Right lobe of liver (tissue), 6 donors: ENCODE results near the gene DUSP18. TPM values are rescaled to one million over a fixed set of nuclear protein-coding genes. Genes with fewer than 3 reads are reported as not detected.
"Not testable (repeated sequence)": the region's sequence is repeated elsewhere in the genome, so short reads cannot be mapped to it uniquely, and the experiment has no call there.

Experiments
- ATAC-seq, 4 donors: fragments of 200-7000 bp; cut with Tn5 transposase; one replicate each; pipeline ENCODE4 v1.9.1; 2020; ENCODE audit warnings: mild to moderate bottlenecking in 4 of 4, moderate library complexity in 4 of 4
- DNase-seq, 3 donors: peaks; one replicate each; pipeline ENCODE4 v3.0.0-alpha.2; 2020
- H3K27ac ChIP-seq, 3 donors: fragments of 200-600 bp; one replicate each; pipeline ENCODE4 v1.8.0; 2022
- H3K27me3 ChIP-seq, 2 donors: fragments of 200-600 bp; one replicate each; pipeline ENCODE4 v1.8.0; 2022
- H3K36me3 ChIP-seq, 4 donors: fragments of 200-600 bp; sonication (generic) in 1 of 4; one replicate each; pipeline versions ENCODE4 v1.5.1 to v1.8.0; 2017 to 2022; ENCODE audit warnings: control low read depth in 1 of 4
- H3K4me1 ChIP-seq, 4 donors: fragments of 200-600 bp; sonication (generic) in 1 of 4; one replicate each; pipeline versions ENCODE4 v1.5.1 to v1.8.0; 2017 to 2022; ENCODE audit warnings: control low read depth in 1 of 4
- H3K4me3 ChIP-seq, 3 donors: fragments of 200-600 bp; one replicate each; pipeline ENCODE4 v1.8.0; 2022
- H3K9me3 ChIP-seq, 4 donors: fragments of 200-600 bp; sonication (generic) in 1 of 4; one replicate each; pipeline versions ENCODE4 v1.5.1 to v1.8.0; 2017 to 2022; ENCODE audit warnings: control low read depth in 1 of 4
- POLR2A ChIP-seq: fragments of 450-650 bp; IDR thresholded peaks from one replicate; pipeline ENCODE4 v1.6.1; 2017; ENCODE audit warnings: antibody characterized with exemption, mild to moderate bottlenecking
- WGBS: methylation state at CpG from one replicate; pipeline ENCODE4 v1.1.6; 2018; ENCODE audit warnings: low coverage, low lambda C conversion rate; ENCODE audit not compliant: insufficient coverage; ENCODE audit errors: missing lambda C conversion rate; 5-methylcytosine and 5-hydroxymethylcytosine counted together
- intact Hi-C, 2 donors: fragments of 100-400 bp; cut with DNase I; formaldehyde crosslinking; loops; one replicate each; pipeline versions ENCODE4 v1.11.2 to v1.14.1; 2022
- total RNA-seq, 6 experiments: library from RNA; depleted of rRNA in 2 of 6; stranded (reverse); fragments of >200 nt in 2 of 6; fragmentation: NEBNext Ultra II Directional in 3 of 6; extraction: Animal tissue kit (Norgen Biotek cat#: 25700) in 3 of 6; gene quantifications; one replicate each; pipeline versions ENCODE4 v1.1.0 to v1.2.4, GENCODE V29; 2016 to 2023
- TF ChIP-seq, protein P1 (sequence below), 4 donors: fragments of 200-600 bp in 3 of 4; fragments of 450-650 bp in 1 of 4; IDR thresholded peaks; one replicate each; pipeline versions ENCODE4 v1.5.1 to v1.8.0; 2016 to 2022; ENCODE audit warnings: antibody characterized with exemption in 4 of 4, mild to moderate bottlenecking in 2 of 4
- donor health status: DM: no; HTN: yes; CAD: no.
- donor health status: DM: no; HTN: no; CAD: no.
- donor health status: DM: no; HTN: no; CAD: no.
- donor health status: DM: no; HTN: yes; CAD: no.
- donor health status: DM: no; HTN: yes; CAD: no.

DUSP18 gene
- total RNA-seq, 6 experiments from 2014 or later: 0.97 to 3.1 (median 2.2) TPM

DNA sequence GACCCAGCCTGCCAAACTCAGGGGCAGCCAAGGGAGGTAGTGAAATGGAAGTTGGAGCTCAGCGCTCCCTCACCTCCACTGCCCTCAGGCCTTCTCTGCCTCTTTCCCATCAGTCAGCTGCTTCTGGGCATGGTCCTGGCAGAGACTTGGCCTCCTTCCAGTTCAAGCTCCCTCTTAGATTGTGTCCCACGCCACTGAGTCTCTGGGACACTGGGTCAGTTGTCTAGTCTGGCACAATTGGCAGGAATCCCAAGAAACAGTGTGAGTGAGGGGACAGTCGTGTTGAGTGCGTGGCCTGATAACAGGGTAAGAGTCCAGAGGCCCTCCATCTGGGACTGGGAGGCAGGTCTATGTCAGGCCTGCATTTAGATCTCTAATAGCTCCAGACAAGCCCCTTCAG, 39.2 kb downstream of the DUSP18 start:
- Histone ChIP-seq H3K27ac (no peak overlapping the region), H3K36me3 (no peaks in the 10 kb centered on the region), H3K4me3 (no peak overlapping the region), H3K9me3 (no peaks in the 10 kb centered on the region), H3K27me3 (no peaks in the 10 kb centered on the region), H3K4me1 (no peaks in the 10 kb centered on the region)
- DNase-seq (no peak), ATAC-seq (no peak)
- 67% methylated on average over 1 of the region's 4 CpGs for WGBS
- TF ChIP-seq, protein P1, sequence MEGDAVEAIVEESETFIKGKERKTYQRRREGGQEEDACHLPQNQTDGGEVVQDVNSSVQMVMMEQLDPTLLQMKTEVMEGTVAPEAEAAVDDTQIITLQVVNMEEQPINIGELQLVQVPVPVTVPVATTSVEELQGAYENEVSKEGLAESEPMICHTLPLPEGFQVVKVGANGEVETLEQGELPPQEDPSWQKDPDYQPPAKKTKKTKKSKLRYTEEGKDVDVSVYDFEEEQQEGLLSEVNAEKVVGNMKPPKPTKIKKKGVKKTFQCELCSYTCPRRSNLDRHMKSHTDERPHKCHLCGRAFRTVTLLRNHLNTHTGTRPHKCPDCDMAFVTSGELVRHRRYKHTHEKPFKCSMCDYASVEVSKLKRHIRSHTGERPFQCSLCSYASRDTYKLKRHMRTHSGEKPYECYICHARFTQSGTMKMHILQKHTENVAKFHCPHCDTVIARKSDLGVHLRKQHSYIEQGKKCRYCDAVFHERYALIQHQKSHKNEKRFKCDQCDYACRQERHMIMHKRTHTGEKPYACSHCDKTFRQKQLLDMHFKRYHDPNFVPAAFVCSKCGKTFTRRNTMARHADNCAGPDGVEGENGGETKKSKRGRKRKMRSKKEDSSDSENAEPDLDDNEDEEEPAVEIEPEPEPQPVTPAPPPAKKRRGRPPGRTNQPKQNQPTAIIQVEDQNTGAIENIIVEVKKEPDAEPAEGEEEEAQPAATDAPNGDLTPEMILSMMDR (IDR thresholded peaks at IDR 0.05): no peak
- no peak for TF ChIP-seq POLR2A
- intact Hi-C loops: loop anchor here in 1 of 2 donors (10.0 kb wide), 1 partner anchor 296 kb away; no protein-coding TSS in a partner anchor

DNA sequence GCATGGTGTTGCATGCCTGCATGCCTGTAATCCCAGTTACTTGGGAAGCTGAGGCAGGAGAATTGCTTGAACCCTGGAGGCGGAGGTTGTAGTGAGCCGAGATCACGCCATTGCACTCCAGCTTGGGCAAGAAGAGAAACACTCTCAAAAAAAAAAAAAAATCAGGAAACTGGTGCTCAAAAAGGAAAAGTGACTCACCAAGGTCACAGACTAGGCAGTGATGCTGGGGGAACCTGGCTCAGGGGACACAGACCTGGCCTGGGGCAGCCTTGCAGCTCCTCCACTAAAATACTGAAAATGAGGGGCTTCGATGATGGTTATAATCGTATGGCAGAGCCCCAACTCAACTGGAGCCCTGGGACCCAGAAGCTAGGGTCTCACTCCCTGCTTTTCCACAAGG, 40.2 kb downstream of the DUSP18 start:
- DNase-seq (no peak), ATAC-seq (no peak)
- H3K4me3 ChIP-seq: no peak overlapping the region
- TF ChIP-seq, protein P1 (IDR thresholded peaks at IDR 0.05): no peak
- TF ChIP-seq POLR2A: no peak
- no peaks in the 10 kb centered on the region for H3K36me3 ChIP-seq
- no peaks in the 10 kb centered on the region for H3K27me3 ChIP-seq
- 94% methylated on average over 3 of the region's 5 CpGs for WGBS
- intact Hi-C loops: loop anchor here in 1 of 2 donors (10.0 kb wide), 1 partner anchor 297 kb away; no protein-coding TSS in a partner anchor
- H3K27ac ChIP-seq: no peak overlapping the region
- no peaks in the 10 kb centered on the region for H3K4me1 ChIP-seq
- H3K9me3 ChIP-seq: no peaks in the 10 kb centered on the region

DNA sequence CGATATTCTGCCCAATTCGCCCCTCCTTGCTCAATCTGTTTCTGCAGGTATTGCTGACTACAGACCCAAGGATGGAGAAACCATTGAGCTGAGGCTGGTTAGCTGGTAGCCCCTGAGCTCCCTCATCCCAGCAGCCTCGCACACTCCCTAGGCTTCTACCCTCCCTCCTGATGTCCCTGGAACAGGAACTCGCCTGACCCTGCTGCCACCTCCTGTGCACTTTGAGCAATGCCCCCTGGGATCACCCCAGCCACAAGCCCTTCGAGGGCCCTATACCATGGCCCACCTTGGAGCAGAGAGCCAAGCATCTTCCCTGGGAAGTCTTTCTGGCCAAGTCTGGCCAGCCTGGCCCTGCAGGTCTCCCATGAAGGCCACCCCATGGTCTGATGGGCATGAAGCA, 41.3 kb downstream of the DUSP18 start:
- Histone ChIP-seq H3K27ac (no peak overlapping the region), H3K9me3 (no peaks in the 10 kb centered on the region), H3K4me1 (no peaks in the 10 kb centered on the region), H3K27me3 (no peaks in the 10 kb centered on the region), H3K4me3 (no peak overlapping the region), H3K36me3 (no peaks in the 10 kb centered on the region)
- 71% methylated on average over 1 of the region's 5 CpGs for WGBS
- DNase-seq: no peak
- intact Hi-C loops: loop anchor here in 1 of 2 donors (10.0 kb wide), 1 partner anchor 298 kb away; no protein-coding TSS in a partner anchor
- TF ChIP-seq, protein P1 (IDR thresholded peaks at IDR 0.05): no peak
- no peak for TF ChIP-seq POLR2A
- ATAC-seq: no peak

DNA sequence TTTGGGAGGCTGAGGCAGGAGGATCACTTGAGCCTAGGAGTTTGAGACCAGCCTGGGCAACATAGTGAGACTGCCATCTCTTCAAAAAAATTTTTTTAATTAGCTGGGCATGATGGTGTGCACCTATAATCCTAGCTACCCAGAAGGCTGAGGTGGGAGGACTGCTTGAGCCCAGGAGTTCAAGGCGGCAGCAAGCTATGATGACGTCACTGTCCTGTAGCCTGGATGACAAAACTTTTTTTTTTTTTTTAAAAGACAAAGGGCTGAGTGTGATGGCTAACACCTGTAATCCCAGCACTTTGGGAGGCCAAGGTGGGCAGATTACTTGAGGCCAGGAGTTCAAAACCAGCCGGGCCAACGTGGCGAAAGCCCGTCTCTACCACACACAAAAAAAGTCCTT, 47.8 kb downstream of the DUSP18 start:
- not testable (repeated sequence) for ATAC-seq, H3K27ac ChIP-seq, H3K27me3 ChIP-seq, H3K9me3 ChIP-seq, H3K4me1 ChIP-seq, DNase-seq, H3K4me3 ChIP-seq, H3K36me3 ChIP-seq
- WGBS: 100% methylated on average over 5 of the region's 6 CpGs
- intact Hi-C loops: loop anchor here in 1 of 2 donors (10.0 kb wide), 1 partner anchor 305 kb away; no protein-coding TSS in a partner anchor

DNA sequence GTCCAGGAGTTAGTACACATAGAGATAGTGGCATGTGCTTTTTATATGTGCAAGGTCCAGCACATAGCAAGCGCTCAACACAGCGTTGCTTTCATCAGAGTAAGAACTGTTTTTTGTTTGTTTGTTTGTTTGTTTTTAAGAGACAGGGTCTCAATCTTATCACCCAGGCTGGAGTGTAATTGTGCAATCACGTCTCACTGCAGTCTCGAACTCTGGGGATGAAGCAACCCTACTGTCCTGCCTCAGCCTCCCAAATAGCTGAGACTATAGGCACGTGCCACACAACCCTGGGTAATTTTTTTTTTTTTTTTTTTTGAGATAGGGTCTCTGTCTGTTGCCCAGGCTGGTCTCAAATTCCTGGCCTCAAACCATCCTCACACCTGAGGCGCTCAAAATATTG, 49.9 kb downstream of the DUSP18 start:
- Histone ChIP-seq H3K4me1 (no peaks in the 10 kb centered on the region), H3K4me3 (no peak overlapping the region), H3K36me3 (no peaks in the 10 kb centered on the region), H3K27me3 (no peaks in the 10 kb centered on the region), H3K27ac (no peak overlapping the region), H3K9me3 (no peaks in the 10 kb centered on the region)
- DNase-seq: no peak
- intact Hi-C loops: no loop called here
- no peak for TF ChIP-seq POLR2A
- TF ChIP-seq, protein P1 (IDR thresholded peaks at IDR 0.05): no peak
- WGBS: 68% methylated on average over 6 of the region's 6 CpGs
- no peak for ATAC-seq
